Measurements from ENCODE around the gene HS6ST3. TPM values are rescaled to one million over a fixed set of nuclear protein-coding genes. Genes with fewer than 3 reads are reported as not detected.

The HS6ST3 gene
- total and polyA plus RNA-seq, 9 of the 15 experiments (the other 6 are each of a cell fraction or from before 2014, with no cell fraction given), result not detected

- Histone ChIP-seq H3K4me3 (no peak overlapping the region), H3K27me3 (ENCODE audit: control insufficient read depth in 2 of 2, insufficient read depth in 2 of 2, low read length in 2 of 2) (no peaks in the 10 kb centered on the region), H3K9ac (ENCODE audit: insufficient read depth in 1 of 2, low read depth in 2 of 2, low read length in 2 of 2) (no peak overlapping the region), H3K9me1 (ENCODE audit: control insufficient read depth, insufficient read depth, low read length) (no peaks in the 10 kb centered on the region), H3K79me2 (ENCODE audit: control insufficient read depth, insufficient read depth, low read length) (no peaks in the 10 kb centered on the region), H3K4me2 (ENCODE audit: insufficient read depth, low read length) (no peak overlapping the region), H2AFZ (ENCODE audit: low read depth, low read length) (no peak overlapping the region), H3K36me3 (ENCODE audit: control insufficient read depth, insufficient read depth, low read length) (no peaks in the 10 kb centered on the region), H3K27ac (ENCODE audit: extremely low read depth, low read depth, low read length) (no peak overlapping the region), H3K4me1 (replicated peaks in 1 of 2; ENCODE audit: control insufficient read depth in 2 of 2, insufficient read depth in 2 of 2, low read length in 2 of 2) (no peaks in the 10 kb centered on the region), H4K20me1 (replicated peaks; ENCODE audit: control insufficient read depth, insufficient read depth, low read length) (no peaks in the 10 kb centered on the region), H3K9me3 (replicated peaks; ENCODE audit: control insufficient read depth, insufficient read depth, low read depth, low read length) (no peaks in the 10 kb centered on the region)
- ChIA-PET CTCF (ENCODE audit: low intra/inter-chr PET ratio) (no interaction called here), POLR2A (no interaction called here)
- intact Hi-C loops (cut with micrococcal nuclease), result no loop called here
- TF ChIP-seq GABPA (tag; conservative IDR thresholded peaks at IDR 0.05; ENCODE audit: low read depth) (no peak), ZBTB26 (CRISPR knock-in tag; IDR thresholded peaks at IDR 0.05) (no peak), DNMT1 (IDR thresholded peaks at IDR 0.05) (no peak)
- TF ChIP-seq, protein P1, sequence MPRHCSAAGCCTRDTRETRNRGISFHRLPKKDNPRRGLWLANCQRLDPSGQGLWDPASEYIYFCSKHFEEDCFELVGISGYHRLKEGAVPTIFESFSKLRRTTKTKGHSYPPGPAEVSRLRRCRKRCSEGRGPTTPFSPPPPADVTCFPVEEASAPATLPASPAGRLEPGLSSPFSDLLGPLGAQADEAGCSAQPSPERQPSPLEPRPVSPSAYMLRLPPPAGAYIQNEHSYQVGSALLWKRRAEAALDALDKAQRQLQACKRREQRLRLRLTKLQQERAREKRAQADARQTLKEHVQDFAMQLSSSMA (CRISPR knock-in tag; IDR thresholded peaks at IDR 0.05), result no peak
- TF ChIP-seq, protein P2, sequence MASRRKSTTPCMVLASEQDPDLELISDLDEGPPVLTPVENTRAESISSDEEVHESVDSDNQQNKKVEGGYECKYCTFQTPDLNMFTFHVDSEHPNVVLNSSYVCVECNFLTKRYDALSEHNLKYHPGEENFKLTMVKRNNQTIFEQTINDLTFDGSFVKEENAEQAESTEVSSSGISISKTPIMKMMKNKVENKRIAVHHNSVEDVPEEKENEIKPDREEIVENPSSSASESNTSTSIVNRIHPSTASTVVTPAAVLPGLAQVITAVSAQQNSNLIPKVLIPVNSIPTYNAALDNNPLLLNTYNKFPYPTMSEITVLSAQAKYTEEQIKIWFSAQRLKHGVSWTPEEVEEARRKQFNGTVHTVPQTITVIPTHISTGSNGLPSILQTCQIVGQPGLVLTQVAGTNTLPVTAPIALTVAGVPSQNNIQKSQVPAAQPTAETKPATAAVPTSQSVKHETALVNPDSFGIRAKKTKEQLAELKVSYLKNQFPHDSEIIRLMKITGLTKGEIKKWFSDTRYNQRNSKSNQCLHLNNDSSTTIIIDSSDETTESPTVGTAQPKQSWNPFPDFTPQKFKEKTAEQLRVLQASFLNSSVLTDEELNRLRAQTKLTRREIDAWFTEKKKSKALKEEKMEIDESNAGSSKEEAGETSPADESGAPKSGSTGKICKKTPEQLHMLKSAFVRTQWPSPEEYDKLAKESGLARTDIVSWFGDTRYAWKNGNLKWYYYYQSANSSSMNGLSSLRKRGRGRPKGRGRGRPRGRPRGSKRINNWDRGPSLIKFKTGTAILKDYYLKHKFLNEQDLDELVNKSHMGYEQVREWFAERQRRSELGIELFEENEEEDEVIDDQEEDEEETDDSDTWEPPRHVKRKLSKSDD (conservative IDR thresholded peaks at IDR 0.05; ENCODE audit: low read length), result no peak
- DNase-seq (ENCODE audit: extremely low read depth in 1 of 4, low spot score in 3 of 4) (no peak), ATAC-seq (no peak), FAIRE-seq (no peak)
- 0% methylated on average over 2 of the region's 2 CpGs for WGBS (ENCODE audit: insufficient coverage, low coverage, missing lambda C conversion rate)
- in situ Hi-C loops (cut with MboI), result no loop called here
- no TSS peak for BruUV-seq (replicated peaks)
These were observed 527.6 kb downstream of the HS6ST3 start for GRCh38 chr13:96617528-96617927.
